HCT116 (cell line): ENCODE results near the gene SLC10A7. TPM values are rescaled to one million over a fixed set of nuclear protein-coding genes. Genes with fewer than 3 reads are reported as not detected.

Experiments
- ATAC-seq: fragments of 200-7000 bp; cut with Tn5 transposase; 2 replicates; pipeline ENCODE4 v1.9.1; 2020; ENCODE audit warnings: mild to moderate bottlenecking, moderate library complexity
- BruUV-seq: library from RNA; stranded (reverse); fragments of 400-500 nt; replicated peaks from 2 replicates; lab custom pipeline; 2021; lab: Mats Ljungman, UMichigan
- CTCF ChIA-PET: fragments of 300-600 bp; sonication (Branson Sonifier 250); formaldehyde crosslinking; loops from one replicate; lab custom pipeline; 2021; ENCODE audit warnings: antibody characterized with exemption; lab: Charles Lee
- POLR2A ChIA-PET: fragments of 300-600, 350-600 bp; sonication (Branson Sonifier 250); formaldehyde crosslinking; loops from one replicate; lab custom pipeline; 2021; ENCODE audit warnings: antibody characterized with exemption; lab: Charles Lee
- RAD21 ChIA-PET, 2 experiments: fragments of 300-600 bp; sonication (Branson Sonifier 250); formaldehyde crosslinking; loops; one replicate each; lab custom pipeline; 2023; ENCODE audit warnings: low total read pairs in 2 of 2; ENCODE audit not compliant: uncharacterized antibody in 2 of 2, unreplicated experiment in 2 of 2, low non-redundant PET in 1 of 2; lab: Charles Lee
- DNase-seq: peaks from one replicate; pipeline ENCODE4 v3.0.0-alpha.2; 2010; ENCODE audit warnings: low read depth, low spot score
- H2AFZ ChIP-seq: fragments of 200-600 bp; shearing (Covaris generic), sonication (generic); 2 replicates; pipeline ENCODE4 v1.6.1; 2017; ENCODE audit warnings: low read depth, mixed run types, mixed read lengths, antibody characterized with exemption, low read length; ENCODE audit not compliant: poor library complexity, severe bottlenecking
- H3K27ac ChIP-seq: 2 replicates; pipeline ENCODE4 v1.5.1; 2012; ENCODE audit warnings: low read depth, low read length
- H3K27me3 ChIP-seq: fragments of 200-600 bp; sonication (generic); 2 replicates; pipeline ENCODE4 v1.6.1; 2016; ENCODE audit warnings: mixed run types, low read length, mixed read lengths; ENCODE audit not compliant: insufficient read depth
- H3K36me3 ChIP-seq, 2 experiments: fragments of 200-500 bp in 1 of 2; fragments of 200-600 bp in 1 of 2; sonication (Bioruptor generic) in 1 of 2; sonication (generic) in 1 of 2; 2 replicates each; pipeline versions ENCODE4 v1.5.1 to v1.6.1; 2014 to 2016; ENCODE audit warnings: low read length in 2 of 2, inconsistent platforms in 1 of 2, mixed read lengths in 1 of 2, mixed run types in 1 of 2; ENCODE audit not compliant: insufficient read depth in 2 of 2, control insufficient read depth in 1 of 2
- H3K4me1 ChIP-seq, 2 experiments: fragments of 200-600 bp in 1 of 2; sonication (generic) in 1 of 2; 2 replicates each; pipeline versions ENCODE4 v1.5.1 to v1.6.1; 2012 to 2017; ENCODE audit warnings: low read length in 2 of 2, inconsistent platforms in 1 of 2, mild to moderate bottlenecking in 1 of 2, mixed read lengths in 1 of 2, mixed run types in 1 of 2, moderate library complexity in 1 of 2; ENCODE audit not compliant: insufficient read depth in 2 of 2, control insufficient read depth in 1 of 2
- H3K4me2 ChIP-seq: fragments of 200-600 bp; sonication (generic); 2 replicates; pipeline ENCODE4 v1.6.1; 2017; ENCODE audit warnings: mixed run types, low read length, mixed read lengths
- H3K4me3 ChIP-seq, 2 experiments: fragments of 200-600 bp in 1 of 2; sonication (generic) in 1 of 2; replicated peaks in 1 of 2; 2 replicates each; pipeline ENCODE4 v1.5.1; 2011 to 2016; ENCODE audit warnings: low read length in 2 of 2, control low read depth in 1 of 2, low read depth in 1 of 2, mild to moderate bottlenecking in 1 of 2, mixed read lengths in 1 of 2, mixed run types in 1 of 2
- H3K79me2 ChIP-seq: fragments of 200-600 bp; sonication (generic); 2 replicates; pipeline ENCODE4 v1.6.1; 2017; ENCODE audit warnings: mild to moderate bottlenecking, mixed run types, low read length, moderate library complexity, mixed read lengths; ENCODE audit not compliant: insufficient read depth
- H3K9ac ChIP-seq: fragments of 200-600 bp; sonication (generic); 2 replicates; pipeline ENCODE4 v1.6.1; 2016; ENCODE audit warnings: low read length, mixed read lengths
- H3K9me2 ChIP-seq: fragments of 200-600 bp; sonication (generic), shearing (Covaris generic); 2 replicates; pipeline ENCODE4 v1.6.1; 2017; ENCODE audit warnings: mixed run types, mild to moderate bottlenecking, moderate library complexity; ENCODE audit not compliant: insufficient read depth
- H3K9me3 ChIP-seq, 2 experiments: fragments of 200-500 bp in 1 of 2; fragments of 200-600 bp in 1 of 2; sonication (Bioruptor generic) in 1 of 2; sonication (generic) in 1 of 2; 2 replicates each; pipeline ENCODE4 v1.6.1; 2014 to 2017; ENCODE audit warnings: low read length in 2 of 2, mixed read lengths in 2 of 2, inconsistent platforms in 1 of 2, low read depth in 1 of 2, mild to moderate bottlenecking in 1 of 2, mixed run types in 1 of 2, moderate library complexity in 1 of 2; ENCODE audit not compliant: control insufficient read depth in 1 of 2, insufficient read depth in 1 of 2
- H4K20me1 ChIP-seq: fragments of 200-600 bp; sonication (generic), shearing (Covaris generic); 2 replicates; pipeline ENCODE4 v1.6.1; 2017; ENCODE audit warnings: mixed run types, mild to moderate bottlenecking, moderate library complexity; ENCODE audit not compliant: insufficient read depth
- CBX3 ChIP-seq: IDR thresholded peaks from 2 replicates; pipeline ENCODE4 v1.6.1; 2012; ENCODE audit warnings: low read depth
- CEBPB ChIP-seq: IDR thresholded peaks from 2 replicates; pipeline ENCODE4 v1.6.1; 2012; ENCODE audit warnings: low read depth
- CTCF ChIP-seq, 3 experiments: fragments of 200-600 bp in 1 of 3; sonication (generic) in 1 of 3; IDR thresholded peaks in 2 of 3; conservative IDR thresholded peaks in 1 of 3; 2 replicates each; pipeline ENCODE4 v1.5.1; 2012 to 2017; ENCODE audit warnings: low read depth in 2 of 3, low read length in 2 of 3, antibody characterized with exemption in 1 of 3, borderline replicate concordance in 1 of 3, control low read depth in 1 of 3, mild to moderate bottlenecking in 1 of 3, mixed read lengths in 1 of 3, mixed run types in 1 of 3, moderate library complexity in 1 of 3; ENCODE audit not compliant: insufficient read depth in 1 of 3
- EGR1 ChIP-seq: IDR thresholded peaks from 2 replicates; pipeline ENCODE4 v1.6.1; 2012; ENCODE audit warnings: low read depth
- ELF1 ChIP-seq: IDR thresholded peaks from 2 replicates; pipeline ENCODE4 v1.6.1; 2012; ENCODE audit warnings: low read depth, borderline replicate concordance
- EZH2 ChIP-seq: fragments of 200-600 bp; sonication (generic); IDR thresholded peaks from 2 replicates; pipeline ENCODE4 v1.6.1; 2017; ENCODE audit warnings: antibody characterized with exemption, mixed run types
- EZH2phosphoT487 ChIP-seq: fragments of 200-600 bp; IDR thresholded peaks from 2 replicates; pipeline ENCODE4 v1.6.1; 2018; ENCODE audit warnings: antibody characterized with exemption, borderline replicate concordance
- FOSL1 ChIP-seq: IDR thresholded peaks from 2 replicates; pipeline ENCODE4 v1.6.1; 2012; ENCODE audit warnings: low read depth
- JUND ChIP-seq: IDR thresholded peaks from 2 replicates; pipeline ENCODE4 v1.6.1; 2012
- POLR2A ChIP-seq: IDR thresholded peaks from 2 replicates; pipeline ENCODE4 v1.7.0; 2011; ENCODE audit warnings: borderline replicate concordance; ENCODE audit not compliant: insufficient read depth, insufficient read length; ENCODE audit errors: extremely low read depth
- POLR2AphosphoS5 ChIP-seq: IDR thresholded peaks from 2 replicates; pipeline ENCODE4 v1.6.1; 2011; ENCODE audit warnings: mild to moderate bottlenecking, low read depth, low read length, moderate library complexity
- RAD21 ChIP-seq: IDR thresholded peaks from 2 replicates; pipeline ENCODE4 v1.6.1; 2012; ENCODE audit warnings: low read depth, mild to moderate bottlenecking
- REST ChIP-seq: IDR thresholded peaks from 2 replicates; pipeline ENCODE4 v1.6.1; 2012; ENCODE audit warnings: low read depth
- SP1 ChIP-seq: IDR thresholded peaks from 2 replicates; pipeline ENCODE4 v1.6.1; 2012; ENCODE audit warnings: low read depth
- SRF ChIP-seq: IDR thresholded peaks from 2 replicates; pipeline ENCODE4 v1.6.1; 2012; ENCODE audit warnings: low read depth
- TCF7L2 ChIP-seq: IDR thresholded peaks from 2 replicates; pipeline ENCODE4 v1.7.0; 2011; ENCODE audit warnings: borderline replicate concordance, inconsistent platforms; ENCODE audit not compliant: insufficient read depth, insufficient read length; ENCODE audit errors: extremely low read depth
- YY1 ChIP-seq: IDR thresholded peaks from 2 replicates; pipeline ENCODE4 v1.6.1; 2011; ENCODE audit warnings: low read length, low read depth, moderate library complexity, mild to moderate bottlenecking; ENCODE audit not compliant: insufficient replicate concordance; ENCODE audit errors: extremely low read depth
- ZBTB33 ChIP-seq: IDR thresholded peaks from 2 replicates; pipeline ENCODE4 v1.6.1; 2011; ENCODE audit warnings: mild to moderate bottlenecking, low read length, moderate library complexity; ENCODE audit not compliant: insufficient replicate concordance; ENCODE audit errors: extremely low read depth
- ZFX ChIP-seq: fragments of 450-650 bp; IDR thresholded peaks from 2 replicates; pipeline ENCODE4 v1.6.1; 2017
- ZNF274 ChIP-seq: fragments of 200-500 bp; sonication (Bioruptor generic); IDR thresholded peaks from 2 replicates; pipeline ENCODE4 v1.6.1; 2014; ENCODE audit warnings: mild to moderate bottlenecking, low read depth, low read length, inconsistent platforms
- intact Hi-C: fragments of 100-400 bp; cut with micrococcal nuclease; formaldehyde crosslinking; loops from 2 replicates; pipeline ENCODE4 v1.10.0; 2022
- total RNA-seq: library from RNA; stranded (reverse); gene quantifications from one replicate; pipeline ENCODE4 v1.2.1, GENCODE V29; 2021; ENCODE audit not compliant: unreplicated experiment

The SLC10A7 gene
- total RNA-seq, 1 experiment from 2014 or later, result 5.5 TPM

GRCh38 chr4:146534178-146534577, 12.4 kb upstream of the SLC10A7 start:
- H3K27me3 ChIP-seq, result no peaks in the 10 kb centered on the region
- ATAC-seq, result no peak
- H3K4me1 ChIP-seq, result no peaks in the 10 kb centered on the region
- H2AFZ ChIP-seq, result no peak overlapping the region
- ChIA-PET CTCF (no interaction called here), POLR2A (no interaction called here)
- BruUV-seq, result no TSS peak
- intact Hi-C loops, result no loop called here
- no peaks in the 10 kb centered on the region for H3K9me3 ChIP-seq
- no peaks in the 10 kb centered on the region for H3K9me2 ChIP-seq
- no peaks in the 10 kb centered on the region for H3K36me3 ChIP-seq
- H3K4me2 ChIP-seq, result no peak overlapping the region
- TF ChIP-seq CEBPB, result no peak
- TF ChIP-seq RAD21, result no peak
- TF ChIP-seq ZBTB33, result no peak
- no peak for TF ChIP-seq SRF
- TF ChIP-seq REST, result no peak
- no peak for TF ChIP-seq CBX3
- no peak for TF ChIP-seq POLR2AphosphoS5
- no peak for TF ChIP-seq EZH2
- TF ChIP-seq FOSL1, result no peak
- TF ChIP-seq YY1, result no peak
- TF ChIP-seq ELF1, result no peak
- TF ChIP-seq EGR1, result no peak
- TF ChIP-seq EZH2phosphoT487, result no peak
- no peak for TF ChIP-seq ZNF274
- TF ChIP-seq JUND, result no peak
- no peak for TF ChIP-seq SP1
- TF ChIP-seq ZFX, result no peak
- no peak for TF ChIP-seq CTCF (IDR thresholded peaks at IDR 0.05 in 2 of 3, conservative IDR thresholded peaks at IDR 0.05 in 1 of 3; ENCODE audit: borderline replicate concordance in 1 of 3, insufficient read depth in 1 of 3, low read depth in 2 of 3, low read length in 2 of 3)
- no peak for TF ChIP-seq POLR2A
- no peak for TF ChIP-seq TCF7L2
- TF ChIP-seq, all 23 proteins: peak for 0
- Histone ChIP-seq H3K27ac (no peak overlapping the region), H3K4me3 (no peak overlapping the region), H3K9ac (no peak overlapping the region), H4K20me1 (no peaks in the 10 kb centered on the region), H3K79me2 (no peaks in the 10 kb centered on the region)
- RAD21 ChIA-PET, result no interaction called here
- no peak for DNase-seq
